ENCODE data around the gene GPR42. TPM values are rescaled to one million over a fixed set of nuclear protein-coding genes. Genes with fewer than 3 reads are reported as not detected.

GPR42 gene, protein sequence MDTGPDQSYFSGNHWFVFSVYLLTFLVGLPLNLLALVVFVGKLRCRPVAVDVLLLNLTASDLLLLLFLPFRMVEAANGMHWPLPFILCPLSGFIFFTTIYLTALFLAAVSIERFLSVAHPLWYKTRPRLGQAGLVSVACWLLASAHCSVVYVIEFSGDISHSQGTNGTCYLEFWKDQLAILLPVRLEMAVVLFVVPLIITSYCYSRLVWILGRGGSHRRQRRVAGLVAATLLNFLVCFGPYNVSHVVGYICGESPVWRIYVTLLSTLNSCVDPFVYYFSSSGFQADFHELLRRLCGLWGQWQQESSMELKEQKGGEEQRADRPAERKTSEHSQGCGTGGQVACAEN
- total RNA-seq (2022; extraction: Qiagen RNA extraction; ENCODE audit: low read depth): not detected in 5 replicates

GRCh38 chr19:35370722-35371121 is at the start of gene GPR42:
Gene GPR42, plus strand, starts transcription at chr19:35371068. Its CDS starts 292 bp downstream, at chr19:35371360.

DNA sequence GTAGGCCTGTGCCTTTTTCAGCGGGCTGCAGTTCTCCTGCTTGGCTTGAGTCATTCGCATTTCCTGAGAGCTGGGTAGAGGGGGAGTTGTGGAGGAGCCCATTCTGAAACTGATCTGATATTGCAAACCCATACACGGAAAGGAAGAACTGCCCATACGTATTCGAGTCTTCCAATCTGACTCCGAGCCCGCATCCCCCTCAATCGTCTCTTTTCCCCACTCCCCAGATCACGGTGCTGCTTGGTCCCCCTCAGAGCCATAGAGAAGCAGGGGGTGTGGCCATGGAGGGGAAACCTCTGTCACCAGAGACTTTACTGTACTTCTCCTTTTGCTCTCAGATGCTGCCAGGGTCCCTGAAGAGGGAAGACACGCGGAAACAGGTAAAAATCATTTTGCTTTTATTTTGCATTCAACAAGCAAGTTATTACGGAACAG is 42.0 kb upstream of the GPR42 start, which contains the start of gene CD22:
Gene CD22, plus strand, starts transcription at position 337 of the 435 bp plus-strand sequence. CDS start 2,854 bp downstream, outside the sequence.

GRCh38 chr19:35347171-35347929 is 23.5 kb upstream of the GPR42 start, which contains the start of gene FFAR1:
Gene FFAR1, plus strand, starts transcription at chr19:35347902. Its CDS starts 3,650 bp downstream, at chr19:35351552.

GRCh38 chr19:35357867-35358573 is 12.8 kb upstream of the GPR42 start, which contains the start of gene FFAR3:
Gene FFAR3, plus strand, starts transcription at chr19:35358460. Its CDS starts 431 bp downstream, at chr19:35358891.

Other genes starting within 250 kb of the GPR42 start
- 0.09 to 0.31 TPM (median 0.20 TPM) in 4 of 5 replicates, not detected in the other for gene LGI4, start 236.0 kb upstream of the GPR42 start, total RNA-seq (2022; extraction: Qiagen RNA extraction; ENCODE audit: low read depth)
- not detected in 5 replicates for gene FXYD1, start 232.2 kb upstream of the GPR42 start, total RNA-seq (2022; extraction: Qiagen RNA extraction; ENCODE audit: low read depth)
- gene FXYD7, start 227.8 kb upstream of the GPR42 start, total RNA-seq (2022; extraction: Qiagen RNA extraction; ENCODE audit: low read depth): 0.13 to 0.34 TPM (median 0.31 TPM) in 3 of 5 replicates, not detected in the others
- gene FXYD5, start 216.3 kb upstream of the GPR42 start, total RNA-seq (2022; extraction: Qiagen RNA extraction; ENCODE audit: low read depth): 192 to 247 TPM (median 204 TPM) in 5 replicates
- not detected in 5 replicates for gene FAM187B, start 142.3 kb upstream of the GPR42 start, total RNA-seq (2022; extraction: Qiagen RNA extraction; ENCODE audit: low read depth)
- 8.0 to 10.9 TPM (median 8.8 TPM) in 5 replicates for gene LSR, start 122.1 kb upstream of the GPR42 start, total RNA-seq (2022; extraction: Qiagen RNA extraction; ENCODE audit: low read depth)
- gene USF2, start 102.1 kb upstream of the GPR42 start, total RNA-seq (2022; extraction: Qiagen RNA extraction; ENCODE audit: low read depth): 118 to 169 TPM (median 142 TPM) in 5 replicates
- gene HAMP, start 88.5 kb upstream of the GPR42 start, total RNA-seq (2022; extraction: Qiagen RNA extraction; ENCODE audit: low read depth): 0.08 to 0.14 TPM in 2 of 5 replicates, not detected in the others
- gene MAG, start 78.9 kb upstream of the GPR42 start, total RNA-seq (2022; extraction: Qiagen RNA extraction; ENCODE audit: low read depth): not detected in 5 replicates
- gene CD22, start 41.9 kb upstream of the GPR42 start, total RNA-seq (2022; extraction: Qiagen RNA extraction; ENCODE audit: low read depth): 0.51 to 1.6 TPM (median 0.63 TPM) in 5 replicates
- gene FFAR1, start 23.2 kb upstream of the GPR42 start, total RNA-seq (2022; extraction: Qiagen RNA extraction; ENCODE audit: low read depth): not detected in 5 replicates
- gene FFAR3, start 12.6 kb upstream of the GPR42 start, total RNA-seq (2022; extraction: Qiagen RNA extraction; ENCODE audit: low read depth): not detected in 5 replicates
- 0.05 TPM in 1 of 5 replicates, not detected in the others for gene FFAR2, start 77.2 kb downstream of the GPR42 start, total RNA-seq (2022; extraction: Qiagen RNA extraction; ENCODE audit: low read depth)
- not detected in 5 replicates for gene KRTDAP, start 119.4 kb downstream of the GPR42 start, total RNA-seq (2022; extraction: Qiagen RNA extraction; ENCODE audit: low read depth)
- 27.3 to 37.1 TPM (median 33.6 TPM) in 5 replicates for gene DMKN, start 142.6 kb downstream of the GPR42 start, total RNA-seq (2022; extraction: Qiagen RNA extraction; ENCODE audit: low read depth)
- gene SBSN, start 157.2 kb downstream of the GPR42 start, total RNA-seq (2022; extraction: Qiagen RNA extraction; ENCODE audit: low read depth): 2.7 to 3.9 TPM (median 3.0 TPM) in 5 replicates
- not detected in 5 replicates for gene GAPDHS, start 162.4 kb downstream of the GPR42 start, total RNA-seq (2022; extraction: Qiagen RNA extraction; ENCODE audit: low read depth)
- 350 to 445 TPM (median 403 TPM) in 5 replicates for gene TMEM147, start 174.6 kb downstream of the GPR42 start, total RNA-seq (2022; extraction: Qiagen RNA extraction; ENCODE audit: low read depth)
- gene ATP4A, start 192.6 kb downstream of the GPR42 start, total RNA-seq (2022; extraction: Qiagen RNA extraction; ENCODE audit: low read depth): 0.10 TPM in 1 of 5 replicates, not detected in the others
- not detected in 5 replicates for gene PMIS2, start 215.1 kb downstream of the GPR42 start, total RNA-seq (2022; extraction: Qiagen RNA extraction; ENCODE audit: low read depth)
- gene HAUS5, start 241.7 kb downstream of the GPR42 start, total RNA-seq (2022; extraction: Qiagen RNA extraction; ENCODE audit: low read depth): 10.8 to 18.4 TPM (median 15.7 TPM) in 5 replicates